ENCODE measurements around the gene COLEC12. TPM values are rescaled to one million over a fixed set of nuclear protein-coding genes. Genes with fewer than 3 reads are reported as not detected.
"Not testable (repeated sequence)": the region's sequence is repeated elsewhere in the genome, so short reads cannot be mapped to it uniquely, and the experiment has no call there.

COLEC12 gene
- total RNA-seq, 1 donor: 0.21 TPM

DNA sequence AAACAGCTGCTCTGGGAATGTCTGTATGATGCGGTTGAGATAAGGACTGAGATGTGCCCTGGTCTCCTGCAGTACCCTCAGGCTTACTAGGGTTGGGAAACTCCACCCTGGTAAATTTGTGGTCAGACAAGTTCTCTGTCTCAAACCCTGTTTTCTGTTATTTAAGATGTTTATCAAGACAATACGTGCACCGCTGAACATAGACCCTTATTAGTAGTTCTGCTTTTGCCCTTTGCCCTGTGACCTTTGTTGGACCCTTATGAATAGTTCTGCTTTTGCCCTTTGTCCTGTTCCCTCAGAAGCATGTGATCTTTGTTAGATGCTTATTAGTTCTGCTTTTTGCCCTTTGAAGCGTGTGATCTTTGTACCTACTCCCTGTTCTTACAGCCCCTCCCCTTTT lies 95.5 kb downstream of the COLEC12 start:
- H3K27me3 ChIP-seq (ENCODE audit: insufficient read depth, low read length); H3K9me3 ChIP-seq (ENCODE audit: low read depth, low read length); H3K4me3 ChIP-seq (ENCODE audit: low read length): not testable (repeated sequence)
- H3K4me1 ChIP-seq (ENCODE audit: insufficient read depth, low read length): peaks cover 27% of the 10 kb centered on the region

DNA sequence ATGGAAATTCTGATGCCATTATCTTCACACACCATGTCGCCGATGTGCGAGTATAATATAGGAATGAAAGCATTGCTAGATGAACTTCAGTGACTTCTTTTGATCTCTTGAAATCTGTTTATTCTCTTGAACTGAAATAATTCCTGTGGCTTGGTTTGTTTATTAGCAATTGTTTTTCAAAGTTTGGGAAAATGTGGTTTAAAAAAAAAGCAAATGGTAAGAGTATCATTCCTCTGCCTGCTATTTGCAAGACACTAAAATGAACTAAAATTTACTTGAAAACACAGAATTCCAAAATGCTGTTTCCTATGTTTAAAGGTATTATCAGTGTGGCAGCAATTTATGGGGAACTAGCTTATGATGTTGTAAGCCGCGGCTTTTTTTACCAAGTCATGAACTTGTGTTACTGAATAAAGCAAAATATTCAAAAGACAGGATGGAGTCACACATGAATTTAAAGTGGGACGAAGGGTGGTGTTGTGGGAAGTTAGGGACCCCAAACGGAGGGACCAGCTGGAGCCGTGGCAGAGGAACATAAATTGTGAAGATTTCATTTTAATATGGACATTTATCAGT lies 96.4 kb downstream of the COLEC12 start:
- no peaks in the 10 kb centered on the region for H3K9me3 ChIP-seq (ENCODE audit: low read depth, low read length)
- H3K4me3 ChIP-seq (ENCODE audit: low read length): no peak overlapping the region
- H3K4me1 ChIP-seq (ENCODE audit: insufficient read depth, low read length): peaks cover 33% of the 10 kb centered on the region
- no peaks in the 10 kb centered on the region for H3K27me3 ChIP-seq (ENCODE audit: insufficient read depth, low read length)

DNA sequence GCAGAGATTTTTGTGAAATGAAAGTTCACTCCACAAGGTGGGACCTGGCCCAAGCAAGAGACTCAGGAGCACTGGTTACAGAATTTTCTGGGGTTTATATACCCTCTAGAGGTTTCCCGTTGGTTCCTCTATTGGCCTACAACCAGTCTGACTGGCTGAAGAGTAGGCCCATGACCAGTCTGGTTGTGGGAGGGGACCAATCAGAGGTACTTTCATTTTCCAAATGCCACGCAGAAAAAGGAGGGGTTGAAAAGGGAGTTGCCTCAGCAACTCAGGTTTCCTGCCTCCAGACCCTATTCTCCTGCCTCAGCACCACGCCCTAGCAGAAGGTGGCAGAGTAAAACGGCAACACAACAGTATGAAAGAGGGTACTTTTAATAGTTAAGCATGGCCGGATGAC lies 98.4 kb downstream of the COLEC12 start:
- peaks cover 37% of the 10 kb centered on the region for H3K4me1 ChIP-seq (ENCODE audit: insufficient read depth, low read length)
- no peaks in the 10 kb centered on the region for H3K27me3 ChIP-seq (ENCODE audit: insufficient read depth, low read length)
- no peak overlapping the region for H3K4me3 ChIP-seq (ENCODE audit: low read length)
- H3K9me3 ChIP-seq (ENCODE audit: low read depth, low read length): no peaks in the 10 kb centered on the region

DNA sequence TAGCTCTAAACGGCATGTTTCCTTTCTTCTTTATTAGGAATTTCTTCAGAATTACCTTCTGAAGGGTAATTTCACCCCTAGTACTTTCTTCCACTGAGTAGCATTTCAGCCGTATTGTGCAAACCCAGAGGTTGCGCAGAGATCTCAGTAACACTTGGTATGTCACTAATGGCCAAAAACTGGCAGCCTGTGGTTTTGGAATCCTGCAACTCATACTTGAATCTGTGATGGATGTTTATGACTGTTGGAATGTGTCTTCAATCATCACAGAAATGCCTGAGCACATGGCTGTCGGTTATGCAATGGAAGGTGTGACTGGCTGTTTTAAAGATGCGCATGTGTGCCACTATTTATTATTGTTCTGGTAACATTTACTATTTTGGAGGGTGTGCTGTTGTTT lies 100.0 kb downstream of the COLEC12 start:
- Histone ChIP-seq H3K27me3 (ENCODE audit: insufficient read depth, low read length) (no peaks in the 10 kb centered on the region), H3K4me1 (ENCODE audit: insufficient read depth, low read length) (peaks cover 33% of the 10 kb centered on the region), H3K9me3 (ENCODE audit: low read depth, low read length) (no peaks in the 10 kb centered on the region), H3K4me3 (ENCODE audit: low read length) (no peak overlapping the region)

DNA sequence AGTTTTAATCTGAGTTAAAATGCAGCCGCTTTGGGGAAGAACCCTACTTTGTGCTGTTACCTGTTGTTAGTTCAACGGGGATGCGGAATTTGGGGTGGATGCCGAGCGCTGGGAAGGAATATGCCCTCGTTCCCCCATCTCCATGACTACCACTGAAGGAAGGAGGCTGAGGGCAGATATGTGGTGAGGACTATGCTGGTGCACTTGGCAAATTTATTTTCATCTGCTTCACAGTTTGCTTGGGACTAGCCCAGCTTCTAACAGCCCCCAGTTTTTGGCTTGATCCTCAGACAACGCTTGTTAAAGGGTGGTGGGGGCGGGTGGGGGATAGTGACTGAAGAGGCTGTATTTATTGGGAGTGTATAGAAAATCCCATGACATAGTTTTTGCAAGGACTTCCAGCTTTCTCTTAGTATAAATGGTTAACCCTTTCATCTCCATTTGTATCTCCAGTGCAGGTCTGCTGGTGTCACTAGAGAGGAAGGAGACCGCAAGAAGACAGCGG lies 100.8 kb downstream of the COLEC12 start:
- Histone ChIP-seq H3K27me3 (ENCODE audit: insufficient read depth, low read length) (no peaks in the 10 kb centered on the region), H3K4me1 (ENCODE audit: insufficient read depth, low read length) (peaks cover 31% of the 10 kb centered on the region), H3K4me3 (ENCODE audit: low read length) (no peak overlapping the region), H3K9me3 (ENCODE audit: low read depth, low read length) (no peaks in the 10 kb centered on the region)

DNA sequence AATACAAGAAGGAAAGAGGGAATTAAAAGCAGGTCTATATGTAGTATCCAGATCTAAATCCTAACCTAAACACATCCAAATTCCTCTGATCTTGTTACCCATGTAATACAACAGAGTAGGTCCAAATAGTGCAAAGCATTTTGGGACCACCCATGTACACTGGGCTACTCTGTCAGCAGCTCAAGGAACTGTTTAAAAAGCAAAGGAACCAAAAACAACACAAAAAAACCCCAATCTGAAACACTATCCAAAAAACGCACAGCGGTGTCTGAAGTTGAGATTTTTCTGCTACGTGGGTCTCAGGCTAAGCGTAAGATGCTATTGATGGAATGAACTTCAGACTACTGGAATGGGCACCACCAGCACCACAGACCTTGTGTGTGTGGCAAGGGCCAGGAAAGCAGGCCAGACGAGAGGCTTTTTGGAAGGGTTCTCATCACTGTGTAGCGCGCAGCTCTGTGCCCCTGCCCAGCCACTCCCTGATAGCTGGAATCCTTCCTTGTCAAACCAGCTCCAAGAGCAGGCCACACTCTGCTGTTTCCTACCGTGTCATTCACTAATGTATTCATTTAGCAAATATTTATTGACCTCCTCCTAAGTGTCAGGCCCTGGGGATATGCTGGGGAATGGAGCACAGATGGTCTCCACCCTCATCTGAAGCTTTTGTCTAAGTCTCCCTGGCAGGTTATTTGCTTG lies 101.4 kb downstream of the COLEC12 start:
- H3K9me3 ChIP-seq (ENCODE audit: low read depth, low read length): no peaks in the 10 kb centered on the region
- peaks cover 36% of the 10 kb centered on the region for H3K4me1 ChIP-seq (ENCODE audit: insufficient read depth, low read length)

DNA sequence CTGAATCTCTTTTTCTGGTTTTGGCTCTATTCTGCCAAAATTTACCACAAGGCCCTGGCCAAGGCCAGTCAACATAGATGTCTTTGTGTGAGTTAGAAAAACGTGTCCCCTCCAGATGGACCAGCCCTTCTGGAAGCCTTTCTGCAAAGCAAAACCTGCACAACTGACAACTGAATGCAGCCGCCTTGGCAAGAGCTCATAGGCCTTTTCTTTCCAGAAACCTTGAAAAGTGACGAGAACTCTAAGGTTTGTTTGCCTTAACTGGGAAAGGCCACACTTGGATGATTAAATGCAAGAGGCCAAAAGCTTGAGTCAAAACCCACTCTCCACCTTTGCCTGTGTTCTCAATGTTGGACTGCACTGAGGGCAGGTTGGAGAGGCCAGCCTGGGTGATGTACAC lies 103.9 kb downstream of the COLEC12 start:
- no peaks in the 10 kb centered on the region for H3K27me3 ChIP-seq (ENCODE audit: insufficient read depth, low read length)
- H3K4me3 ChIP-seq (ENCODE audit: low read length): no peak overlapping the region
- H3K4me1 ChIP-seq (ENCODE audit: insufficient read depth, low read length): peaks cover 43% of the 10 kb centered on the region
- H3K9me3 ChIP-seq (ENCODE audit: low read depth, low read length): no peaks in the 10 kb centered on the region

More for the DNA sequence above, 101.4 kb downstream of the COLEC12 start:
- Histone ChIP-seq H3K27me3 (ENCODE audit: insufficient read depth, low read length) (no peaks in the 10 kb centered on the region), H3K4me3 (ENCODE audit: low read length) (no peak overlapping the region)

DNA sequence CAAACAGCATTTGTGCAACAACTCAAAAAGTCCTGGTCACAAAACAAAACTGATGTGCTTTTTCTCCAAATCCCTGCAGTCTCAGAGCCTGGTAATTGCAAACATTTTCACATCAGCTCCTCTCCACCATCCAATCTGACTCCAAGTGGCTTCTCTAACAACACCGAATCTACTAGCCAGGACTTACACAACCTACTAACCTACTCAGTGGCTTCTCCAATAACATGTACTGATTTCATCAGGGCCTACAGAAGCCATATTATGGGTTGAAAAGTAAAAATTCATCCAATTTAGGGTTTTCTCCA lies 104.3 kb downstream of the COLEC12 start:
- no peaks in the 10 kb centered on the region for H3K27me3 ChIP-seq (ENCODE audit: insufficient read depth, low read length)
- H3K9me3 ChIP-seq (ENCODE audit: low read depth, low read length): no peaks in the 10 kb centered on the region
- H3K4me3 ChIP-seq (ENCODE audit: low read length): no peak overlapping the region
- peaks cover 43% of the 10 kb centered on the region for H3K4me1 ChIP-seq (ENCODE audit: insufficient read depth, low read length)

DNA sequence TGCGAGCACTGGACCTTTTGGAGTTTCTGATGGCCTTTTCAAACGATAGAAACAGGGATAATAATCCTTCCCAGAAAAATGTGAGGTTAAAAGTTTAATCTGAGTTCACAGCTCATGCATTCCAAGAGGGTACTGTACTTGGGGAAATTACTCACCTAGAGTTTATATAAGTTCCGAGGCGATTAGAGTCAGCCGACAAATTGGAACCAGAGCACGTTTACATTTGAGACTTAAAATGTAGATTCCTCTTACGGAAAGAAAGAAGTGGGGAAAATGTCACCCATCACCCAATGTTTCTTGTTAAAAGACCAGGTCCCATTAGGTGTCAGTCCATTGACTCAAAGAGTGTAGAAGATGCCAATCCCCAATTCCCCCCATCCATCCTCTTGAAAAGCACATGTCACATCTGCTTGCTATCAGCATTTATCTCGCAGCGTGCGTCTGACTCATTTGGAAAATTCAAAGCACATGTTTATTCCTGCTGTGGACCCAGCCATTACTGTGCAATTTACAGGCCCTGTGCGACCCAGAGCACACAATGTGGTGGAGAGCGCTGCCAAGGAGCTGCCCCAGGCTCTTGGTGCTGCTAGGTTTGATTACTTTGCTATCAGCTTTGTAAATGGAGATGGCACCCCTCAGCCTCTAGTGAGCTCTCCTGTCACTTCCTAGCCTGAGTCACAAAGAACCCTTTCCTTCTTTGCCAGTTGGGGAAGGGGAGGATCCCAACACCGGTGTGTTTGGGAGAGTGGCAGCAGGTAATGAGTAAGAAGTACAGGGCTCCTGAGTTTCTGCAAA lies 104.8 kb downstream of the COLEC12 start:
- H3K4me3 ChIP-seq (ENCODE audit: low read length): no peak overlapping the region
- no peaks in the 10 kb centered on the region for H3K27me3 ChIP-seq (ENCODE audit: insufficient read depth, low read length)
- H3K4me1 ChIP-seq (ENCODE audit: insufficient read depth, low read length): peaks cover 39% of the 10 kb centered on the region
- H3K9me3 ChIP-seq (ENCODE audit: low read depth, low read length): no peaks in the 10 kb centered on the region

DNA sequence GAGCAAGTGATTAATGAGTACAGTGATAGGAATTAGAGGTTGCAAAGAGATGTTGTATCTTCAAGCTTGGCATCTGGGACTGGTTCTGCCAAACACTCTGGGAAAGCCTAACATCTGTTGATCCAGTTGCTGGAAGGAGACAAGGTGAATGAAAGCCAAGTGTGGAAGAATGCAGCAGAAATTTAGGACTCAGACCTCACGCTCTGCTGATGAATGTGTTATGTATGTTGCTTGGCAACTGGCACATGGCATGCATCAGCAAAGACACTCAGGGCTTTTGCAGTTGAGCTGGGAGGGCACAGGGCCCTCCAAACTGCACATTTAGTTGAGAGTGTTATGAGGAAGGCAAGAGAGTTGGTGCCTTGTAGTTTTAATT lies 105.5 kb downstream of the COLEC12 start:
- peaks cover 32% of the 10 kb centered on the region for H3K4me1 ChIP-seq (ENCODE audit: insufficient read depth, low read length)
- H3K9me3 ChIP-seq (ENCODE audit: low read depth, low read length): no peaks in the 10 kb centered on the region
- H3K4me3 ChIP-seq (ENCODE audit: low read length): no peak overlapping the region
- no peaks in the 10 kb centered on the region for H3K27me3 ChIP-seq (ENCODE audit: insufficient read depth, low read length)

DNA sequence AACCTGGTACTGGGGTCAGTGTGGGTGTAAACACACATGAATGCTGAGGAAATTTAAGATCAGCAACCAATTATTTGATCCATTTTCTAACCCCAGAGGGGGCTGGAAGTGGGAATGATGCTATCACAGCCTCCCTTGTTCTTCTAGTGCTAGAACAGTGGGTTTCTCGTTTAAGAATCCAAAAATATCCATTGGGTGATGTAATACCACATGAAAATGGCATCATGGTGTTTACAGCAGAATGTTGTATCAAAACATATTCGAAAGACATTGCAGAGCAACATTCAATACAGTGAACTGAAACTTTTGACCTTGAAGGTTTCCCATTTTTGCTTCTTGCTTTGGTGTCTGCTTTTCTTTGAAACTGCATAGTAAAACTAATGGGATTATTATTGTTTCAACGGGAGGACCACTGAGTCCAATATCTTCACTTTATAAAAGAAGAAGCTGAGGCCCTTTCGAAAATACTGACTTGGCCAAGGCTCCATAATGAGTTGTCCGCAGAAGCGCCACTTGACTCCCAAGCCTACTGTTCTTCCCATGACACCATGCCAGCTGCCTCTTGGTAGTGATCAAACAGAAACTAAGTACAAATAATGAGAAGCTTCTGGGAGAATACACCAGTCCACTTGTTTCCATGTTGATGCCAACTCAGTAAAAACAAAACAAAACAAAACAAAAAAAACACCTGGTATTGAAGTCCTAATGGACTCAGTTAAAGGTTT lies 106.1 kb downstream of the COLEC12 start:
- Histone ChIP-seq H3K27me3 (ENCODE audit: insufficient read depth, low read length) (no peaks in the 10 kb centered on the region), H3K4me1 (ENCODE audit: insufficient read depth, low read length) (peaks cover 27% of the 10 kb centered on the region), H3K4me3 (ENCODE audit: low read length) (no peak overlapping the region), H3K9me3 (ENCODE audit: low read depth, low read length) (no peaks in the 10 kb centered on the region)

DNA sequence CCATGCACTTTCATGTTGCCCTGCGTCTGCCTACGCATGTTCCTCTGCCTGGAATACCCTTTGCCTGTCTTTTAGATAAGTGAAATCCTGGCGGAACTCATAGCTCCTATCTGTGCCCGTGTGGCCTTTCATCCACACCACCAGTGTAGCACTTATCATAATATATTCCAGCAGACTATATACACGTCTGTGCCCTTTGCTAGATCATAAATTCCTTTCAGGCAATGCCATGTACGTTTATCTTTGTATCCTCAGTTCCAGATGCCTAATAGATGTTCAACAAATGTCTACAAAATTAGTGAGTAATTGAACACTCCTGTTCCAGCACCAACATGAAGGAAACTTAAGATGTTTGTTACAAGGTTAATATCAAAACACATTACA lies 106.9 kb downstream of the COLEC12 start:
- H3K4me3 ChIP-seq (ENCODE audit: low read length): no peak overlapping the region
- H3K4me1 ChIP-seq (ENCODE audit: insufficient read depth, low read length): peaks cover 27% of the 10 kb centered on the region
- H3K9me3 ChIP-seq (ENCODE audit: low read depth, low read length): no peaks in the 10 kb centered on the region
- no peaks in the 10 kb centered on the region for H3K27me3 ChIP-seq (ENCODE audit: insufficient read depth, low read length)

DNA sequence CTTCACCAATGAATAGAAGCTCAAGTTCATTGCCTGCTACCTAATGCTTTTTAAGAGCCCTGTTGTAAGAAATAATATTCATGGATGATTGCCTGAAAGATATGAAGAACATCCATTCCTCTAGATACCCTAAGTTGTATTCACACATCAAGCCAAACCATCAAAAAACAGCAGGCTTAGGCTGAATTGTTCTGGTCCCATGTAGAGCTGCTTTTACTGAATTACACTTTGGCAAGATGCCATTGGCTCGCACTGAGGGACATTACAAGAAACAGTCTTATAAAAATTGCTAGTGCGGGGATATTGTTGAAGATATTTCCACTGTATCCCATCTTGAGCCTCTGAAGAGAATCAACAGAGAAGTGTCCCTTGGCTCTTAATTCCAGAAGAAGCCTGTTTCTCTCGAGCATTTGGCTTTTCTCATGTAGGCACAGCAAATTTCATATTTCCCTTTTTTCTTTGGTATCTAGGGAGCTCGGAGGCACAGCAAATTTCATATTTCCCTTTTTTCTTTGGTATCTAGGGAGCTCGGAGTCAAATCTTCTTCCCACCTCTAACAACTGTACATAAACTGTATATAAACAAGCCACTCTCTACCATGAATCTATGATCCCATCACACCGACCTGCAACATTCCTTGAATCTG lies 107.5 kb downstream of the COLEC12 start:
- Histone ChIP-seq H3K27me3 (ENCODE audit: insufficient read depth, low read length) (no peaks in the 10 kb centered on the region), H3K9me3 (ENCODE audit: low read depth, low read length) (no peaks in the 10 kb centered on the region), H3K4me3 (ENCODE audit: low read length) (no peak overlapping the region), H3K4me1 (ENCODE audit: insufficient read depth, low read length) (peaks cover 22% of the 10 kb centered on the region)

DNA sequence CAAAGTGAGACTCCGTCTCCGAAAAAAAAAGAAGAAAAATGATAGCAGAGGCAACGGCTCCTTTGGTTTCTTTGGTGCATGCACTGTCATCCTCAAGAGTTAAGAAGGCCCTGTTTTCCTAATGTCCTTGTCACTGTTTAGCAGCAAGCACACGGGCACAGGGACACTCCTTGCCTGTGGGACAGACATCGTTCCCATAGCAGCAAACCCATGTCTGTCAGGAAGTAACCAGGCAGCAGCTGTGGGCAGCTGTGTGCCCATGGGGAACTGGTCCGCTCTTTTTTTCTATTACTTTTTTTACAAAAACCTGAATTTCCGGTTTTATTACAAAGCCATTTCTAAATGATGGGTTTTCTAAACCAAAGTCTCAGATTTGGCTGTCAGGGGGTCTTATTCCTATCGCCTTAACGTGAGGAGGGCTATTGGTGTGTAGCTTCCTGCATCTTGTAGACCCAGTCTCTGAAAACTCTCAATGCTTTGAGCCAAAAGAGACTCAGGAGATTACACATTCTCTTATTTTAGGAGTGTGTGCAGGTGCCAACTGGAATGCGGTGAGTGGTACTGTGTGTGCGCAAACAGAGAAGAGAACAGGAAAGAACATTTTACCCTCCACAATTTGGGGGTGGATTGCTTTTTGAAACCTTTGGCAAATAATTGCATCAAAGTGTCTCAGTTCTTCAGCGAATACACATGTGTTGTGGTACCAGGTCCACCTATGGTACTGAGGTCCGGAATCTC lies 109.6 kb downstream of the COLEC12 start:
- no peak overlapping the region for H3K4me3 ChIP-seq (ENCODE audit: low read length)
- peaks cover 22% of the 10 kb centered on the region for H3K4me1 ChIP-seq (ENCODE audit: insufficient read depth, low read length)
- H3K9me3 ChIP-seq (ENCODE audit: low read depth, low read length): no peaks in the 10 kb centered on the region
- peaks cover 2% of the 10 kb centered on the region for H3K27me3 ChIP-seq (ENCODE audit: insufficient read depth, low read length)
